Osteocyte (in vitro differentiated cells): ENCODE measurements around the gene BRK1. TPM values are rescaled to one million over a fixed set of nuclear protein-coding genes. Genes with fewer than 3 reads are reported as not detected.

Source experiments
- DNase-seq: peaks from one replicate; pipeline ENCODE4 v3.0.0; 2021; ENCODE audit warnings: mixed read lengths; ENCODE audit not compliant: unreplicated experiment; ENCODE audit errors: extremely low spot score
- H3K27ac Mint-ChIP-seq: one replicate; pipeline ENCODE4 v1.8.0; 2021; ENCODE audit warnings: mild to moderate bottlenecking, mixed read lengths; ENCODE audit not compliant: unreplicated experiment
- H3K27me3 Mint-ChIP-seq: one replicate; pipeline ENCODE4 v1.8.0; 2021; ENCODE audit warnings: mixed read lengths; ENCODE audit not compliant: unreplicated experiment
- H3K36me3 Mint-ChIP-seq: one replicate; pipeline ENCODE4 v1.8.0; 2021; ENCODE audit warnings: mixed read lengths; ENCODE audit not compliant: unreplicated experiment
- H3K4me1 Mint-ChIP-seq: one replicate; pipeline ENCODE4 v1.8.0; 2021; ENCODE audit warnings: mixed read lengths; ENCODE audit not compliant: unreplicated experiment
- H3K4me3 Mint-ChIP-seq: one replicate; pipeline ENCODE4 v1.8.0; 2021; ENCODE audit warnings: mild to moderate bottlenecking, moderate library complexity, mixed read lengths; ENCODE audit not compliant: unreplicated experiment
- H3K9me3 Mint-ChIP-seq: one replicate; pipeline ENCODE4 v1.8.0; 2021; ENCODE audit warnings: mixed read lengths; ENCODE audit not compliant: unreplicated experiment
- total RNA-seq: library from RNA; stranded (reverse); gene quantifications from 2 replicates; pipeline ENCODE4 v1.2.1, GENCODE V29; 2021
- TF ChIP-seq, protein P1 (sequence below): fragments of 200-600 bp; sonication (generic); IDR thresholded peaks from 2 replicates; pipeline ENCODE4 v1.5.0; 2021; ENCODE audit warnings: antibody characterized with exemption, mild to moderate bottlenecking, moderate library complexity

BRK1 gene
- total RNA-seq, 1 donor from 2014 or later: 144 TPM

GRCh38 chr3:10106919-10107318, 8.6 kb upstream of the BRK1 start:
- no peak overlapping the region for H3K4me3 Mint-ChIP-seq
- no peak overlapping the region for H3K27ac Mint-ChIP-seq
- H3K9me3 Mint-ChIP-seq: no peaks in the 10 kb centered on the region

GRCh38 chr3:10108091-10108490, 7.4 kb upstream of the BRK1 start, which contains the start of gene FANCD2OS:
FANCD2OS (minus strand) TSS chr3:10108255; CDS start chr3:10104774, 3,481 bp downstream.
- TF ChIP-seq, protein P1, sequence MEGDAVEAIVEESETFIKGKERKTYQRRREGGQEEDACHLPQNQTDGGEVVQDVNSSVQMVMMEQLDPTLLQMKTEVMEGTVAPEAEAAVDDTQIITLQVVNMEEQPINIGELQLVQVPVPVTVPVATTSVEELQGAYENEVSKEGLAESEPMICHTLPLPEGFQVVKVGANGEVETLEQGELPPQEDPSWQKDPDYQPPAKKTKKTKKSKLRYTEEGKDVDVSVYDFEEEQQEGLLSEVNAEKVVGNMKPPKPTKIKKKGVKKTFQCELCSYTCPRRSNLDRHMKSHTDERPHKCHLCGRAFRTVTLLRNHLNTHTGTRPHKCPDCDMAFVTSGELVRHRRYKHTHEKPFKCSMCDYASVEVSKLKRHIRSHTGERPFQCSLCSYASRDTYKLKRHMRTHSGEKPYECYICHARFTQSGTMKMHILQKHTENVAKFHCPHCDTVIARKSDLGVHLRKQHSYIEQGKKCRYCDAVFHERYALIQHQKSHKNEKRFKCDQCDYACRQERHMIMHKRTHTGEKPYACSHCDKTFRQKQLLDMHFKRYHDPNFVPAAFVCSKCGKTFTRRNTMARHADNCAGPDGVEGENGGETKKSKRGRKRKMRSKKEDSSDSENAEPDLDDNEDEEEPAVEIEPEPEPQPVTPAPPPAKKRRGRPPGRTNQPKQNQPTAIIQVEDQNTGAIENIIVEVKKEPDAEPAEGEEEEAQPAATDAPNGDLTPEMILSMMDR: no peak
- Mint-ChIP-seq H3K4me3 (no peak within 1 kb of the TSS), H3K27ac (no peak within 1 kb of the TSS), H3K9me3 (no peaks in the 10 kb centered on the region), H3K36me3 (no peaks in the 10 kb centered on the region), H3K4me1 (no peaks in the 10 kb centered on the region), H3K27me3 (no peaks in the 10 kb centered on the region)
- no peak for DNase-seq

More at GRCh38 chr3:10106919-10107318, 8.6 kb upstream of the BRK1 start:
- TF ChIP-seq, protein P1: no peak
- Mint-ChIP-seq H3K27me3 (no peaks in the 10 kb centered on the region), H3K4me1 (no peaks in the 10 kb centered on the region), H3K36me3 (no peaks in the 10 kb centered on the region)
- no peak for DNase-seq

DNA sequence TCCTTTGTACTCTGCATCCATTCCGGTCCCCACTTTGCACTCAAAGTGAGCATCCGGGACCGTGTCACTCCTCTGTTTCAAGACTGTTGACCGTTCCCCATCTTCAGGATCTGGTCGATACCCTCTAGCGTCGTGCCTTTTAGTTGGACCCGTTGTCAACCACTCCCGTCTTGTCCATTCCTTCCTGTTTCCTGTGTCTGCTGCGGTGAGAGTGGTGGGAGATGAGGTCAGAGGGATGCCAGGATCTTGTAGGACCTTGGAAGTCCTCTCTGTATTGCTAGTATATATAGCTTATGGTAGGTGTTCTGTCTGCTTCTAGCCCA, 624 bp downstream of the BRK1 start:
- H3K9me3 Mint-ChIP-seq: no peaks in the 10 kb centered on the region
- TF ChIP-seq, protein P1: no peak
- H3K27ac Mint-ChIP-seq: peak overlapping the region; percentile 96
- DNase-seq: no peak
- H3K36me3 Mint-ChIP-seq: peaks cover 8% of the 10 kb centered on the region
- no peaks in the 10 kb centered on the region for H3K27me3 Mint-ChIP-seq
- peaks cover 29% of the 10 kb centered on the region for H3K4me1 Mint-ChIP-seq
- peak overlapping the region; percentile 99 for H3K4me3 Mint-ChIP-seq

DNA sequence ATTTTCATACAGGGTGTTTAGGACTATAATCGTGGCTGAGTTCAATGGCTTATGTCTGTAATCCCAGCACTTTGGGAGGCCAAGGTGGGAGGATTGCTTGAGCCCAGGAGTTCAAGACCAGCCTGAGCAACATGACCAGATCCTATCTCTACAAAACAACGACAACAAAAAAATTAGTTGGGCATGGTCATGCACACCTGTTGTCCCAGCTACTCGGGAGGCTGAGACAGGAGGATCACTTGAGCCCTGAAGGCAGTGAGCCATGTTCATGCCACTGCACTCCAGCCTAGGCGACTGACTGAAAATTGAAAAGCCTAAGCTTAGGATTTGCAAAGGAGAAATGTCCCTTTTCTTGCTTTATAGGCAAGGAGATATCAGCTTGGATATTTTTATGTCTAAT, 1.5 kb downstream of the BRK1 start:
- TF ChIP-seq, protein P1: no peak
- Mint-ChIP-seq H3K4me1 (peaks cover 29% of the 10 kb centered on the region), H3K36me3 (peaks cover 11% of the 10 kb centered on the region), H3K27me3 (no peaks in the 10 kb centered on the region), H3K27ac (no peak overlapping the region), H3K9me3 (no peaks in the 10 kb centered on the region), H3K4me3 (peak overlapping the region; percentile 99)
- DNase-seq: no peak

DNA sequence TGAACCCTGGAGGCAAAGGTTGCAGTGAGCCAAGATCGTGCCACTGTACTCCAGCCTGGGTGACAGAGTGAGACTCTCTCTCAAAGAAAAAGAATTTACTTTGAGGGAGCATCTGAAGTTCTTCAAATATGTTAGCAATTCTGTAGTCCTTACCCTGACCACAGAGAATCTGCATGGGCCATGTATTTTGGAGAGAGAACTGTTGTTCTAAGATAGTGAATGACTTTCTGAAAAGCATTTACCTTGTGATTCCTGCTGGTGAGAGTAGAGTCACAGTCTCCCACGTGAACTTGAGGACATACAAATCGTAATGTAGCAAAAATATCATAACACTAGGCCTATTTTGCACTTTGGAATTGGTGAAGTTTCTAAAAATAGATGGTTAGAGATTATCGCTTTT, 3.9 kb downstream of the BRK1 start:
- H3K4me3 Mint-ChIP-seq: no peak overlapping the region
- H3K27me3 Mint-ChIP-seq: no peaks in the 10 kb centered on the region
- no peak for DNase-seq
- H3K4me1 Mint-ChIP-seq: peaks cover 29% of the 10 kb centered on the region
- H3K27ac Mint-ChIP-seq: no peak overlapping the region
- no peaks in the 10 kb centered on the region for H3K9me3 Mint-ChIP-seq
- TF ChIP-seq, protein P1: no peak
- H3K36me3 Mint-ChIP-seq: peaks cover 15% of the 10 kb centered on the region
